Neuronal stem cell (in vitro differentiated cells): Measurements from ENCODE around the gene AHRR.
"Not testable (repeated sequence)": the region's sequence is repeated elsewhere in the genome, so short reads cannot be mapped to it uniquely, and the experiment has no call there.

Experiments used
- DNase-seq: peaks from one replicate; pipeline ENCODE4 v3.0.0-alpha.2; 2013; ENCODE audit warnings: low spot score
- H2AFZ ChIP-seq: one replicate; pipeline ENCODE4 v1.6.1; 2013; ENCODE audit warnings: mild to moderate bottlenecking, low read length, inconsistent platforms
- H2AK5ac ChIP-seq: 2 replicates; pipeline ENCODE4 v1.6.1; 2013; ENCODE audit warnings: low read depth, mild to moderate bottlenecking, inconsistent platforms, low read length, moderate library complexity, mixed read lengths
- H2BK120ac ChIP-seq: 2 replicates; pipeline ENCODE4 v1.6.1; 2013; ENCODE audit warnings: low read depth, mild to moderate bottlenecking, inconsistent platforms, low read length, moderate library complexity, mixed read lengths
- H2BK12ac ChIP-seq: one replicate; pipeline ENCODE4 v1.6.1; 2013; ENCODE audit warnings: low read length, inconsistent platforms
- H2BK15ac ChIP-seq: 2 replicates; pipeline ENCODE4 v1.6.1; 2013; ENCODE audit warnings: mild to moderate bottlenecking, low read length, inconsistent platforms, mixed read lengths
- H2BK5ac ChIP-seq: one replicate; pipeline ENCODE4 v1.6.1; 2013; ENCODE audit warnings: inconsistent platforms, mild to moderate bottlenecking, low read length, moderate library complexity
- H3K14ac ChIP-seq: one replicate; pipeline ENCODE4 v1.6.1; 2013; ENCODE audit warnings: low read length, inconsistent platforms
- H3K18ac ChIP-seq: 2 replicates; pipeline ENCODE4 v1.6.1; 2013; ENCODE audit warnings: low read length, inconsistent platforms
- H3K23ac ChIP-seq: 2 replicates; pipeline ENCODE4 v1.6.1; 2013; ENCODE audit warnings: low read depth, mild to moderate bottlenecking, mixed read lengths, low read length, inconsistent platforms; ENCODE audit not compliant: poor library complexity
- H3K27ac ChIP-seq: replicated peaks from 3 replicates; pipeline ENCODE4 v1.5.1; 2013; ENCODE audit warnings: low read length, inconsistent platforms
- H3K27me3 ChIP-seq, 3 experiments: 2 replicates each; pipeline ENCODE4 v1.6.1; 2013; ENCODE audit warnings: low read length in 3 of 3, mild to moderate bottlenecking in 2 of 3, inconsistent platforms in 1 of 3, low read depth in 1 of 3, mixed read lengths in 1 of 3, moderate library complexity in 1 of 3; ENCODE audit not compliant: control insufficient read depth in 3 of 3, insufficient read depth in 3 of 3
- H3K36me3 ChIP-seq, 2 donors: replicated peaks in 1 of 2; 2 replicates each; pipeline ENCODE4 v1.6.1; 2013; ENCODE audit warnings: low read length in 2 of 2; ENCODE audit not compliant: control insufficient read depth in 2 of 2, insufficient read depth in 2 of 2
- H3K4ac ChIP-seq: 2 replicates; pipeline ENCODE4 v1.6.1; 2013; ENCODE audit warnings: inconsistent platforms, mild to moderate bottlenecking, low read length, moderate library complexity
- H3K4me1 ChIP-seq, 2 donors: 1 replicate in 1 of 2; 2 replicates in 1 of 2; pipeline ENCODE4 v1.6.1; 2013; ENCODE audit warnings: low read length in 2 of 2, low read depth in 1 of 2; ENCODE audit not compliant: control insufficient read depth in 2 of 2, insufficient read depth in 1 of 2
- H3K4me2 ChIP-seq: one replicate; pipeline ENCODE4 v1.6.1; 2013; ENCODE audit warnings: mild to moderate bottlenecking, low read length, inconsistent platforms; ENCODE audit not compliant: insufficient read depth, poor library complexity, severe bottlenecking
- H3K4me3 ChIP-seq, 2 donors: 2 replicates each; pipeline ENCODE4 v1.5.1; 2013; ENCODE audit warnings: low read length in 2 of 2, mild to moderate bottlenecking in 2 of 2, inconsistent platforms in 1 of 2, moderate library complexity in 1 of 2
- H3K79me1 ChIP-seq: one replicate; pipeline ENCODE4 v1.6.1; 2013; ENCODE audit warnings: low read depth, mild to moderate bottlenecking, inconsistent platforms, low read length, moderate library complexity
- H3K9ac ChIP-seq: one replicate; pipeline ENCODE4 v1.6.1; 2013; ENCODE audit warnings: mild to moderate bottlenecking, low read depth, low read length, inconsistent platforms; ENCODE audit not compliant: poor library complexity
- H3K9me3 ChIP-seq, 2 donors: replicated peaks in 1 of 2; 2 replicates each; pipeline versions ENCODE3 to v1.6.1; 2013; ENCODE audit warnings: low read length in 2 of 2, mild to moderate bottlenecking in 2 of 2, inconsistent platforms in 1 of 2, low read depth in 1 of 2, mixed read lengths in 1 of 2, moderate library complexity in 1 of 2; ENCODE audit not compliant: control insufficient read depth in 2 of 2, insufficient read depth in 1 of 2
- H4K8ac ChIP-seq: one replicate; pipeline ENCODE4 v1.6.1; 2013; ENCODE audit warnings: low read depth, mild to moderate bottlenecking, inconsistent platforms, low read length, moderate library complexity
- H4K91ac ChIP-seq: one replicate; pipeline ENCODE4 v1.6.1; 2013; ENCODE audit warnings: low read length, low read depth, mild to moderate bottlenecking, inconsistent platforms; ENCODE audit not compliant: poor library complexity
- WGBS, 2 donors: extraction: QIAGEN DNeasy Blood & Tissue Kit; methylation state at CpG; one replicate each; pipeline ENCODE4 v1.1.7; 2013; ENCODE audit warnings: missing lambda C conversion rate in 2 of 2, mixed read lengths in 1 of 2; ENCODE audit not compliant: insufficient read length in 2 of 2, insufficient replicate concordance in 1 of 2; ENCODE audit errors: extremely low coverage in 2 of 2; 5-methylcytosine and 5-hydroxymethylcytosine counted together

Gene AHRR

DNA sequence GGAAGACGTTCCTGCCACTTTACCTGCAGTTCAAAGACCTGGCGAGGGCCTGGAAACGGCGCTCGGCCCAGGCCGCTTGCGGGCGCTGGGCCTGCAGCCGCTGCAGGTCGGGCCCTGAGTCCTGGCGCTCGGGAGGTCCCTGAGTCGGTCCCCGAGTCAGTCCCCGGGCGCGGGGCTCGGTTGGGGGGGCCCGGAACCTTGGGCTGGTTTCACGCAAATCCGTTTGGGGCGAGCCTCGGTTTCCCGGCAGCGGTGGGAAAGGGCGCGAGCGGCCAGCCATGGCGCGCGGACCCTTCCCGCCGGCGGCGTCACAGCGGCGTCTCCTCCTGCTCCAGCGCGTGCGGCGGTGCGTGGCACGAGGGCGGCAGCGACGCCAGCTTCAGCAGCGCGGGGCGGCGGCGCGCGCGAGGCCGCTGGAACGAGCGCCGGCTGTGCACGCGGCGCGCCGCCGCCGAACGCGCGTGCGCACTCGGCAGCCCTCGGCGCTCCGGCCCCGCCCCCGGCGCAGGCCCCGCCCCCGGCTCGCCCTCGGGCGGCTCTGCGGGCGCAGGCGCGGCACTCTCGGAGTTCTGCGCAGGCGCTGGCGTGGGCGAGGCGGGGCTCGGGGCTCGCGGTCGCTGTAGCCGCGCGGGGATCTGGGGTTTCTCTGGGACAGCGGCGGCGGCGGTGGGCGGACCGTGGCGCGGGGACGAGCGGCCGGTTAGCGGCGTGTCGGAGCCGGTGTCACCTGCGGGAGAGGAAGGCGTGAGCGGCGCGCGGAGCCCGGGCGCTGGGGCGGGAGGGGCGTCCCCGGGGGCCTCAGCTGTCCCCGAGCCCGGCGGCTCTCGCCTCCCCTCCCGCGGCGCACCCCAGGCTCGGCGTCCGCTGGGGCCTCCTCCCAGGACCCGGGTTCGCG lies 151.4 kb downstream of the AHRR start:
- peak overlapping the region; percentile 90 for H3K9ac ChIP-seq
- no peak overlapping the region for H2BK5ac ChIP-seq
- H3K23ac ChIP-seq = peak overlapping the region; percentile 99
- no peaks in the 10 kb centered on the region for H3K9me3 ChIP-seq
- H4K8ac ChIP-seq = no peak overlapping the region
- peak overlapping the region; percentile 77 for H3K4ac ChIP-seq
- no peak overlapping the region for H2BK12ac ChIP-seq
- H2BK15ac ChIP-seq = no peak overlapping the region
- DNase-seq = peak; percentile 79
- peak overlapping the region; percentile 92 for H2AK5ac ChIP-seq
- H3K79me1 ChIP-seq = peaks cover 10% of the 10 kb centered on the region
- H3K27ac ChIP-seq = no peak overlapping the region
- H3K14ac ChIP-seq = peak overlapping the region; percentile 63
- H3K4me1 ChIP-seq = peaks cover 9 to 10% of the 10 kb centered on the region in 2 donors
- H3K4me2 ChIP-seq = peak overlapping the region; percentile 90
- H3K18ac ChIP-seq = peak overlapping the region; percentile 98
- peaks cover 0 to 33% (median 8%) of the 10 kb centered on the region in 3 experiments for H3K27me3 ChIP-seq
- peak overlapping the region; percentile 86 to 91 for H3K4me3 ChIP-seq
- WGBS, 2 donors = no CpG with 5 or more reads among the region's 137 CpGs
- H4K91ac ChIP-seq = peak overlapping the region; percentile 95
- H3K36me3 ChIP-seq = peaks cover 3 to 27% of the 10 kb centered on the region in 2 donors
- no peak overlapping the region for H2BK120ac ChIP-seq
- peak overlapping the region; percentile 95 for H2AFZ ChIP-seq

DNA sequence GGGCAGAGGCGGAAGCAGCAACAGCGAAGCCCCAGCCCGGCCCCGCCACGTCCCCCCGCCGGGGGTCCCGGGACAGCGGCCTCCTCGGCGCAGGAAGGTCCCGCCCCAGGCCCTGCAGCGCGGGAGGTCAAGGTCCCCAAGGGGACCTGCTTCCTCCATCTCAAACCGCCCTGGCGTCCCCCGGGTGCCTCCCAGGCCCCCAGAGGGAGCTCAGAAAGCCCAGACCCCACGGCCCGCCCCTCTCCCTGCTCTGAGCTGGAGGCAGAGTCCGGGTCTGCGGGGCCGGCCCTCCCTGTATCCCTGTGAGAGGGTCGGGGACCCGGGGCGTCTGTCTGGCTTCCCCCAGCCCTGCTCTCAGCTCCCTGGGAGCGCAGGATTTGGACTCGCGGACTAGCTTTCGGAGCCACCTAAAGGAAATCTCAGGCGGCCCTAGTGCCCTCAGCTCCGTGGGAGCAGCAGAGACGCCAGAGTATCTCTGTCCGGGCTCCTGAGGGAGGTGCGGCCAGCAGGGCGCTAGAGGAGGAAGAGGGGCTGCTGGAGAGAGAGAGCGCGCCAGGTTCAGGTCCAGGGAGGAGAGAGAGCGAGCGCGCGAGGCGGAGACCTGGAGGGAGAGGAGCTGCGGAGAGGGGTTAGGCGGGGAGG lies 152.2 kb downstream of the AHRR start:
- peak overlapping the region; percentile 86 to 91 for H3K4me3 ChIP-seq
- peaks cover 0 to 33% (median 8%) of the 10 kb centered on the region in 3 experiments for H3K27me3 ChIP-seq
- H3K14ac ChIP-seq = no peak overlapping the region
- peak overlapping the region; percentile 90 for H3K9ac ChIP-seq
- H3K36me3 ChIP-seq = peaks cover 3 to 27% of the 10 kb centered on the region in 2 donors
- peaks cover 10% of the 10 kb centered on the region for H3K79me1 ChIP-seq
- no CpG with 5 or more reads among the region's 44 CpGs for WGBS, 2 donors
- H2BK12ac ChIP-seq = no peak overlapping the region
- H4K8ac ChIP-seq = no peak overlapping the region
- H2AFZ ChIP-seq = peak overlapping the region; percentile 92
- no peaks in the 10 kb centered on the region for H3K9me3 ChIP-seq
- peaks cover 9 to 10% of the 10 kb centered on the region in 2 donors for H3K4me1 ChIP-seq
- no peak overlapping the region for H2BK5ac ChIP-seq
- no peak overlapping the region for H3K27ac ChIP-seq
- no peak overlapping the region for H3K23ac ChIP-seq
- no peak overlapping the region for H2BK15ac ChIP-seq
- H2BK120ac ChIP-seq = no peak overlapping the region
- H3K4me2 ChIP-seq = peak overlapping the region; percentile 90
- H3K4ac ChIP-seq = no peak overlapping the region
- no peak overlapping the region for H4K91ac ChIP-seq
- peak; percentile 51 for DNase-seq
- H3K18ac ChIP-seq = peak overlapping the region; percentile 95
- peak overlapping the region; percentile 89 for H2AK5ac ChIP-seq

DNA sequence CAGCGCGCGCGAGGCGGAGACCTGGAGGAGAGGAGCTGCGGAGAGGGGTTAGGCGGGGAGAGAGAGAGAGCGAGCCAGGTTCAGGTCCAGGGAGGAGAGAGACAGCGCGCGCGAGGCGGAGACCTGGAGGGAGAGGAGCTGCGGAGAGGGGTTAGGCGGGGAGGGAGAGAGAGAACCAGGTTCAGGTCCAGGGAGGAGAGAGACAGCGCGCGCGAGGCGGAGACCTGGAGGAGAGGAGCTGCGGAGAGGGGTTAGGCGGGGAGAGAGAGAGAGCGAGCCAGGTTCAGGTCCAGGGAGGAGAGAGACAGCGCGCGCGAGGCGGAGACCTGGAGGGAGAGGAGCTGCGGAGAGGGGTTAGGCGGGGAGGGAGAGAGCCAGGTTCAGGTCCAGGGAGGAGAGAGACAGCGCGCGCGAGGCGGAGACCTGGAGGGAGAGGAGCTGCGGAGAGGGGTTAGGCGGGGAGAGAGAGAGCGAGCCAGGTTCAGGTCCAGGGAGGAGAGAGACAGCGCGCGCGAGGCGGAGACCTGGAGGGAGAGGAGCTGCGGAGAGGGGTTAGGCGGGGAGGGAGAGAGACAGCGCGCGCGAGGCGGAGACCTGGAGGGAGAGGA lies 152.8 kb downstream of the AHRR start:
- WGBS, 2 donors = no CpG with 5 or more reads among the region's 50 CpGs
- H2AK5ac ChIP-seq, H3K9me3 ChIP-seq, H3K4ac ChIP-seq, H4K91ac ChIP-seq, H2BK12ac ChIP-seq, H2BK5ac ChIP-seq, H3K9ac ChIP-seq, H2BK120ac ChIP-seq, H3K18ac ChIP-seq, H2BK15ac ChIP-seq, H3K14ac ChIP-seq, H3K23ac ChIP-seq, H3K27ac ChIP-seq, DNase-seq, H3K79me1 ChIP-seq, H4K8ac ChIP-seq: not testable (repeated sequence)
- peaks cover 0 to 33% (median 8%) of the 10 kb centered on the region in 3 experiments for H3K27me3 ChIP-seq
- peaks cover 3 to 23% of the 10 kb centered on the region in 2 donors for H3K36me3 ChIP-seq
- H3K4me2 ChIP-seq = peak overlapping the region; percentile 90
- peaks cover 9 to 10% of the 10 kb centered on the region in 2 donors for H3K4me1 ChIP-seq
- peak overlapping the region; percentile 86 to 91 for H3K4me3 ChIP-seq
- H2AFZ ChIP-seq = peak overlapping the region; percentile 92
